Activated CD4-positive, alpha-beta memory T cell treated with anti-CD3 and anti-CD28 coated beads for 36 hours (primary cell): ENCODE results near the gene GLOD5. TPM values are rescaled to one million over a fixed set of nuclear protein-coding genes. Genes with fewer than 3 reads are reported as not detected.

Source experiments
- CTCF ChIA-PET: fragments of 350-600 bp; sonication (Branson Sonifier 250); formaldehyde crosslinking; loops from one replicate; lab custom pipeline; 2021; ENCODE audit warnings: antibody characterized with exemption, inconsistent platforms; lab: Charles Lee
- POLR2A ChIA-PET: fragments of 350-600 bp; sonication (Branson Sonifier 250); formaldehyde crosslinking; loops from one replicate; lab custom pipeline; 2021; ENCODE audit warnings: antibody characterized with exemption; lab: Charles Lee
- DNase-seq: peaks from one replicate; pipeline ENCODE4 v3.0.0-alpha.2; 2020
- H3K27ac Mint-ChIP-seq: one replicate; pipeline ENCODE4 v1.8.0; 2021; ENCODE audit warnings: mixed read lengths
- H3K27me3 Mint-ChIP-seq: one replicate; pipeline ENCODE4 v1.8.0; 2021; ENCODE audit warnings: mixed read lengths
- H3K36me3 Mint-ChIP-seq: one replicate; pipeline ENCODE4 v1.8.0; 2021; ENCODE audit warnings: mixed read lengths
- H3K4me1 Mint-ChIP-seq: one replicate; pipeline ENCODE4 v1.8.0; 2021; ENCODE audit warnings: low read depth, mixed read lengths
- H3K4me3 Mint-ChIP-seq: one replicate; pipeline ENCODE4 v1.8.0; 2021; ENCODE audit warnings: mild to moderate bottlenecking, mixed read lengths
- H3K9me3 Mint-ChIP-seq: one replicate; pipeline ENCODE4 v1.8.0; 2021; ENCODE audit warnings: mixed read lengths
- intact Hi-C: fragments of 100-400 bp; cut with micrococcal nuclease; formaldehyde crosslinking; loops from one replicate; pipeline ENCODE4 v1.15.1; 2023
- total RNA-seq, 2 experiments: library from RNA; stranded (reverse); gene quantifications; one replicate each; pipeline ENCODE4 v1.2.3, GENCODE V29; 2021

GLOD5 gene
- total RNA-seq, 2 experiments from 2014 or later: not detected

DNA sequence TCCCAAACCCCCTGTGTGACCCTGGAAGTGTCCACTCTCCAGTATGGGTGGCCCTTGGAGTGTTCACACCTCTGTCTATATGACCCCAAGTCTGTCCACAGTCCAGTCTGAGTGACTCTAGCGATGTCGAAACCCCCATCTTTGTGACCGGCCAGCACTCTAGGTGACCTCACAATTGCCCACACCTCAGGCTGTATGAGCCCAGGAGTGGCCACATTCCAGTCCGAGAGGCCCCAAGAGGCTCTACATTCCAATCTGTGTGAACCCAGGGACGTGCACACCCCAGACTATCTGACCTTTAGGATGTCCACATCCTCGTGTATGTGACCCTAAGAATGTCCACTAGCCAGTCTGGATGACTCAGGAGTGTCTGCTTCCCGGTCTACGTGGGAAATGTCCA lies 7.3 kb upstream of the GLOD5 start:
- no peak overlapping the region for H3K4me3 Mint-ChIP-seq
- intact Hi-C loops: no loop called here
- H3K36me3 Mint-ChIP-seq: no peaks in the 10 kb centered on the region
- POLR2A ChIA-PET: no interaction called here
- DNase-seq: no peak
- no peak overlapping the region for H3K27ac Mint-ChIP-seq
- H3K27me3 Mint-ChIP-seq: no peaks in the 10 kb centered on the region
- peaks cover 11% of the 10 kb centered on the region for H3K4me1 Mint-ChIP-seq
- no peaks in the 10 kb centered on the region for H3K9me3 Mint-ChIP-seq
- CTCF ChIA-PET: no interaction called here

DNA sequence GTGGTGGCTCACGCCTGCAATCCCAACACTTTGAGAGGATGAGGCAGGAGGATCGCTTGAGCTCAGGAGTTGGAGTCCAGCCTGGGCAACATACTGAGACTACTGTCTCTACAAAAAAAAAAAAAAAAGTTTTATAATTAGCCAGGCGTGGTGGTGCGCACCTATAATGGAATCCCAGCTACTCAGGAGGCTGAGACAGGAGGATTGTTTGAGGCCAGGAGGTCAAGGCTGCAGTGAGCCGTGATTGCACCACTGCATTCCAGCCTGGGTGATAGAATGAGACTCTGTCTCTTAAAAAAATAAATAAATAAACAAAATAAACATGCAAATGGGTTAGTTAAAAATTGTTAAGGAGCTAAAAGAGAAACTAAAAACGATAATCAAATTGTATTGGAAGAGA lies 7.7 kb downstream of the GLOD5 start:
- Mint-ChIP-seq H3K36me3 (no peaks in the 10 kb centered on the region), H3K27me3 (no peaks in the 10 kb centered on the region), H3K4me3 (no peak overlapping the region), H3K4me1 (no peaks in the 10 kb centered on the region), H3K27ac (no peak overlapping the region), H3K9me3 (no peaks in the 10 kb centered on the region)
- no peak for DNase-seq
- ChIA-PET POLR2A (no interaction called here), CTCF (no interaction called here)
- intact Hi-C loops: no loop called here

DNA sequence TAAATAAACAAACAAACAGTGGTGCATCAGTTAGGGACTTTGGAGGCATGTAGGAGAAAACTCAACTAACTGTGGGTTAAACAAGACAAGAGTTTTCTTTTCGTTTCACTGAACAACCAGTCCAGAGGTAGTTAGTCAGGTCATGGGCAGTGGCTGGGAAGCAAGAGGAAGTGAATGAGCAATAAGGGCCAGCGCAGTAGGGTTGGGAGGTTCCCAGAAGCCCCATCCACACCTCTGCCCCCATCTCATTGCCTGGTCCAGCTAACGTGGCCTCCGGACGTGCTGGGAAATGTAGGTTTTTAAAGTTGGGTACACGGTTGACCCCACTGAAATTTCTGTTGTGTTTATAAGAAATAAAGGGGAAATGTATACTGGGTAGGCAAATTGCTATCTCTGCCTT lies 8.7 kb downstream of the GLOD5 start:
- intact Hi-C loops: no loop called here
- POLR2A ChIA-PET: no interaction called here

DNA sequence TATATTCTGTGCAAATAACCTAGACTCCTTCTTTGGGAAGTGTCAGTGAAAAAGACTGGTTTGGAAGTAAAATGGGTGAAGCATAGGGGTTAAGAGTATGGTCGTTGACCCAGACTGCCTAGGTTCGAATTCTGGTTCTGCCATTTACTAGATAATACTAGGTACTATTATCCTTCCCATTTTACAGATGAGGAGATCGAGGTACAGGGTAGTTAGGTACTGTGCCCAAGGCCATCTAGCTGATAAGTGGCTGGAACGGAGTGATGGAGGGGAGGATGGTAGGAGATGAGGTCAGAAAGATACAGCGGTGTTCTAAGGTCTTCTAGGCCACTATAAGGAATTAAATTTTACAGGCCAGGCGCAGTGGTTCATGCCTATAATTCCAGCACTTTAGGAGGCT lies 11.1 kb downstream of the GLOD5 start:
- no peak overlapping the region for H3K4me3 Mint-ChIP-seq
- DNase-seq: no peak
- CTCF ChIA-PET: no interaction called here
- intact Hi-C loops: no loop called here
- no peaks in the 10 kb centered on the region for H3K4me1 Mint-ChIP-seq
- POLR2A ChIA-PET: no interaction called here
- no peaks in the 10 kb centered on the region for H3K27me3 Mint-ChIP-seq
- no peaks in the 10 kb centered on the region for H3K36me3 Mint-ChIP-seq
- no peaks in the 10 kb centered on the region for H3K9me3 Mint-ChIP-seq
- H3K27ac Mint-ChIP-seq: no peak overlapping the region

More for the DNA sequence above, 8.7 kb downstream of the GLOD5 start:
- Mint-ChIP-seq H3K9me3 (no peaks in the 10 kb centered on the region), H3K27ac (no peak overlapping the region), H3K27me3 (no peaks in the 10 kb centered on the region), H3K4me3 (no peak overlapping the region), H3K36me3 (no peaks in the 10 kb centered on the region), H3K4me1 (no peaks in the 10 kb centered on the region)
- CTCF ChIA-PET: no interaction called here
- no peak for DNase-seq

DNA sequence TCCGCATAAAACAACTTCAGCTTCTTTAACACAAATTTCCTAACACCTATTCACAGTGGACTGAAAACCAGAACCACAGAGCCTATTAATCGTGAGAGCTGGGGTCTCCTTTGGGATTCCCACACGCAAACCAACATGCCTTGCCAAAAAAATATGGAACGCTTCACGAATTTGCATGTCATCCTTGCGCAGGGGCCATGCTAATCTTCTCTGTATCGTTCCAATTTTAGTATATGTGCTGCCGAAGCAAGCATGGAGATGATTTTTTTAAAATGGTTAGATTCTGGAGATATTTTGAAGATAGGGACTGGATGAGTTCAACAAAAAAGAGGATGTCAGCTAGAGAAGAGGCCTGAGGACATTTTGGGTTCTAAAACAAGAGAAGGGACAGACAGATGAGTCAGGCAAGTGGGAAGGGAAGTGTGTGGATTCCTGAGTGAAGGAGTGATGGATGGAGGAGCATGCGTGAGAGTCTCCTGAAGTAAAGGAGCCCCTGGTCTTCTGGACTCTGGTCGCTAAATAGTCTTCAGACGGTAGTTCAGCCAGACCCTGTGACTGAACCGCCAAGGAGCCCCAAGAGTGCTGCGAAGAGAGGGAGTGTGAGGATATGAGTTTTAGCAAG lies 15.4 kb downstream of the GLOD5 start:
- CTCF ChIA-PET: no interaction called here
- Mint-ChIP-seq H3K4me1 (no peaks in the 10 kb centered on the region), H3K4me3 (no peak overlapping the region), H3K9me3 (no peaks in the 10 kb centered on the region), H3K27me3 (no peaks in the 10 kb centered on the region), H3K27ac (no peak overlapping the region), H3K36me3 (no peaks in the 10 kb centered on the region)
- DNase-seq: no peak
- intact Hi-C loops: no loop called here
- POLR2A ChIA-PET: no interaction called here

DNA sequence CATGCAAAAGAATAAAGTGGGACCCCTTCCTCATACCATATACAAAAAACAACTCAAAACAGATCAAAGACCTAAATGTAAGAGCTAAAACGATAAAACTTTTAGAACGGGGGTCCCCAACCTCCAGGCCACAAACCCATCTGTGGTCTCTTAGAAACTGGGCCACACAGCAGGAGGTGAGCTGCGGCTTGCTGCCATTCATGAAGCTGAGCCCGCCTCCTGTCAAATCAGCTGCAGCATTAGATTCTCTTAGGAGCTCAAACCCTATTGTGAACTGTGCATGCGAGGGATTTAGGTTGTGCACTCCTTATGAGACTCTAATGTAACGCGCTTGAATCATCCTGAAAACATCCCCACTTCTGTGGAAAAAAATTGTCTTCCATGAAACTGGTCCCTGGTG lies 17.9 kb downstream of the GLOD5 start:
- intact Hi-C loops: no loop called here
- H3K4me3 Mint-ChIP-seq: no peak overlapping the region
- no peaks in the 10 kb centered on the region for H3K9me3 Mint-ChIP-seq
- ChIA-PET POLR2A (no interaction called here), CTCF (no interaction called here)
- DNase-seq: no peak
- H3K27me3 Mint-ChIP-seq: no peaks in the 10 kb centered on the region
- no peaks in the 10 kb centered on the region for H3K4me1 Mint-ChIP-seq
- H3K27ac Mint-ChIP-seq: no peak overlapping the region
- H3K36me3 Mint-ChIP-seq: no peaks in the 10 kb centered on the region

DNA sequence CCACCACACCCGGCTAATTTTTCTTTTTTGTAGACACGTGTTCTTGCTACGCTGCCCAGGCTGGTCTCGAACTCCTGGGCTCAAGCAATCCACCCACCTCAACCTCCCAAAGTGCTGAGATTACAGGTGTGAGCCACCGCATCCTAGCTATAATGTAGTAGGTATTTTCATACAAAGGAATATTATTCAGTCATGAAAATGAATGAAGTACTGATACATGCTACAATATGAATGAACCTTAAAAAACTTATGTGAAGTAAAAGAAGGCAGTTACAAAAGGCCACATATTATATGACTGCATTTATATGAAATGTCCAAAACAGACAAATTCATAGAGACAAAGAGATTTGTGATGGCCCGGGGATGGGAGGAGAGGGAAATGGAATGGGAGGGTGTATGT lies 20.2 kb downstream of the GLOD5 start:
- POLR2A ChIA-PET: no interaction called here

DNA sequence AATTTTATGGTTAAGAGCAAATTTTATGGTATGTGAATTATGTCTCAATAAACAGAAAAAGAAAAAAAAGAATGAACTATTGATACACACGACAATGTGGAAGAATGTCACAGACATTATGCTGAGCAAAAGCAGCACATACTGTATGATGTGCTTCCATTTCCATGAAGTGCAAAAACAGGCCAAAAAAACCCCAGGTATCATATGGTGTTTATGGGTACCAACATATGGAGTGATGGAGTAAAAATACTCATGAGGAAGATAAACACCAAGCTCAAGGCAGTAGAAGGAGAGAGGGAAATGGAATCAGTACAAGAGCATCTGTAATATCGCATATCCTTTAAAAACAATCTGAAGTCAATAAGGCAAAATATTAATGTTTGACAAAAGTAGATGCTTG lies 20.7 kb downstream of the GLOD5 start:
- Mint-ChIP-seq H3K36me3 (no peaks in the 10 kb centered on the region), H3K27me3 (no peaks in the 10 kb centered on the region), H3K4me1 (no peaks in the 10 kb centered on the region), H3K27ac (no peak overlapping the region), H3K4me3 (no peak overlapping the region), H3K9me3 (no peaks in the 10 kb centered on the region)
- POLR2A ChIA-PET: no interaction called here
- no peak for DNase-seq
- CTCF ChIA-PET: no interaction called here
- intact Hi-C loops: no loop called here

More for the DNA sequence above, 20.2 kb downstream of the GLOD5 start:
- no peak overlapping the region for H3K4me3 Mint-ChIP-seq
- intact Hi-C loops: no loop called here
- H3K4me1 Mint-ChIP-seq: no peaks in the 10 kb centered on the region
- no peak for DNase-seq
- CTCF ChIA-PET: no interaction called here
- H3K9me3 Mint-ChIP-seq: no peaks in the 10 kb centered on the region
- no peak overlapping the region for H3K27ac Mint-ChIP-seq
- no peaks in the 10 kb centered on the region for H3K36me3 Mint-ChIP-seq
- H3K27me3 Mint-ChIP-seq: no peaks in the 10 kb centered on the region

DNA sequence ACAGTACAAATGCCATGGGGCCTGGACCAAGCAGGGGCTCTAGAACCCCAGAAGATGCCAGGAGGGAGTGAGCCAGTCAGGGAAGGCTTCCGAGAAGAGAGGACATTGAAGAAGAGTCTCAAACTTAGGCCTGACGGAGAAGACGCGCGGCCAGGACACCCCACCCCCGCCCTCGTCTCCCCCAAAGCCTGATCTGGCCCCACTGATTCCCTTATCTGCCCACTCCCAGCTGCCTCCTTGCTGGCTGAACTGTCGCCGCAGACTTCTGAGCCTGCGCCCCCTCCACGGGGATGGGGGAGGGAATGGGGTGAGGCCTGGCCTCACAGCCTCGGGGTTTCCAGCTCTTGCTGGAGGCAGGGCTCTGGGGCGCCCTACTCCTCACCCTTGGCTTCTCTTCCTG lies 21.2 kb downstream of the GLOD5 start:
- no peaks in the 10 kb centered on the region for H3K36me3 Mint-ChIP-seq
- ChIA-PET CTCF (no interaction called here), POLR2A (no interaction called here)
- H3K27me3 Mint-ChIP-seq: no peaks in the 10 kb centered on the region
- H3K9me3 Mint-ChIP-seq: no peaks in the 10 kb centered on the region
- no peak overlapping the region for H3K27ac Mint-ChIP-seq
- H3K4me1 Mint-ChIP-seq: no peaks in the 10 kb centered on the region
- intact Hi-C loops: no loop called here
- DNase-seq: no peak
- no peak overlapping the region for H3K4me3 Mint-ChIP-seq

DNA sequence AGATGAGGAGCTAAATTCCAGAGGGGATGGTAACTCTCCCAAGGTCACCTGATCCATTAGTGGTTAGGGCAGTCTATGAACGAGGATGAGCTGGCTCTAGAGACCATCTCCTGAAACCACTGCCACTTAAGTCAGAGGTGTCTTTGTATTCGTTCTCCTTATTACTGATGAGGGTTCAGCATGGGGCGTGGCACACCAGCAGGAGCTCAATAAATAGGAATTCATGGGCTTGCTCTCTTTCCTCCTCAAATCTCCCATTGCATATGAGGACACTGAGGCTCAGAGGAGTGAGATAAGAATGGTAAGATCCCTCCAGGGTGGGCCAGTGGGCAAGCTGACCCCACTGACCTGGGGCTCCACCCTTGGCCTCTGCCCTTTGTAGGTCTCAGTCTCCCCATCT lies 23.2 kb downstream of the GLOD5 start:
- no peaks in the 10 kb centered on the region for H3K36me3 Mint-ChIP-seq
- H3K27me3 Mint-ChIP-seq: no peaks in the 10 kb centered on the region
- H3K4me1 Mint-ChIP-seq: peaks cover 7% of the 10 kb centered on the region
- no peak overlapping the region for H3K4me3 Mint-ChIP-seq
- no peak overlapping the region for H3K27ac Mint-ChIP-seq
- ChIA-PET POLR2A (interaction anchor here (0.9 kb wide), 1 partner anchor 172 kb away, joined by 3 read pairs; the partner anchor contains the start of gene OTUD5), CTCF (no interaction called here)
- intact Hi-C loops: no loop called here
- DNase-seq: no peak
- H3K9me3 Mint-ChIP-seq: no peaks in the 10 kb centered on the region

DNA sequence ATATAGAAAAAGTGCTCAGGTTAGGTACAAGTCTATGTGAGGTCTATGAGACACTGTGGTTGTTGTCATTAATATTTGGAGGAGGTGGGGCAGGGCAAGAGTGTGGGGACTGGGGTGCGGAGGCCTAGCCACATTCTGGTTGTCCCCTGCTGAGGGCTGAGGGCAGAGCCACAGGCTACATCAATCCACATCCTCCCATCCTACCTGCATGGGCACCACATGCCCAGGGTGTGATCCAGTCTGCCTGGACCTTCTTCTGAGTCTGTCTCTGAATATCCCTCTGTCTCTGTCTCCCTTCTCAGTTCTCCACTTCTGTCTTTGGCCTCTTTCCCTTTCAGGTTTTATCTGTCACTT lies 23.6 kb downstream of the GLOD5 start:
- no peak for DNase-seq
- H3K4me1 Mint-ChIP-seq: peaks cover 8% of the 10 kb centered on the region
- H3K36me3 Mint-ChIP-seq: no peaks in the 10 kb centered on the region
- CTCF ChIA-PET: no interaction called here
- no peaks in the 10 kb centered on the region for H3K27me3 Mint-ChIP-seq
- no peak overlapping the region for H3K27ac Mint-ChIP-seq
- no peaks in the 10 kb centered on the region for H3K9me3 Mint-ChIP-seq
- H3K4me3 Mint-ChIP-seq: no peak overlapping the region
- POLR2A ChIA-PET: interaction anchor here (0.9 kb wide), 1 partner anchor 172 kb away, joined by 3 read pairs; the partner anchor contains the start of gene OTUD5
- intact Hi-C loops: no loop called here

DNA sequence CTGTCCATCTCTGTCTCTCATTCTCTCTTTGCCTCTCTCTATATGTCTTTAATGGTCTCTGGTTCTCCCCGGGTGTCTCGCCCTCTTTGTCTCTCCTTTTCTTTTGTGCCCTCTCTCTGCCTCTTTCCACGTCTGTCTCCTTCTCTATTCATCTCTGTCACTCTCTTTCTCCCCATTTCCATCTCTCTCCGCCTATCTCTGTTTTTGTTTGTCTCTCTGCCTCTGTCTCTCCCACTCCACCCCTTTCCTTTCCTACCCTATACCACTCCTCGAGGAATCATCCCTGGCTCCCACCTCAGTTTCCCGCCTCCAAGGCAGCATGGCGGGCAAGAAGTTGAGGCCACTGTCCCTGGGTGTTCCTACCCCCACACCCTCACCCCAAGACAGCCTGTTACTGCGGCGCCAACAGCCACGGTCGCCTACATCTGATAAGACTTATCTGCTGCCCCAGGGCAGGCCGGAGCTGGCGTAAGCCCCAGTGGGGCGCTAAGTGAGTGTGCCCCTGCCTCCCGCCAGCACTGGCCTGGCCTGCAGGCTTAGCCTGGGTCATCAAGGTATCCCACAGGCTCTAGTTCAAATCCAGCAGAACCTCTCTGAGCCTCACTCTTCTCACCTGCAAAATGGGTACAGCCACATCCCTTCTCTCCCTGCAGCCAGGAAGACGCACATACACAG lies 24.1 kb downstream of the GLOD5 start:
- no peak for DNase-seq
- Mint-ChIP-seq H3K4me1 (peaks cover 8% of the 10 kb centered on the region), H3K4me3 (no peak overlapping the region), H3K27ac (no peak overlapping the region), H3K9me3 (no peaks in the 10 kb centered on the region), H3K36me3 (no peaks in the 10 kb centered on the region), H3K27me3 (no peaks in the 10 kb centered on the region)
- ChIA-PET CTCF (no interaction called here), POLR2A (no interaction called here)
- intact Hi-C loops: no loop called here

DNA sequence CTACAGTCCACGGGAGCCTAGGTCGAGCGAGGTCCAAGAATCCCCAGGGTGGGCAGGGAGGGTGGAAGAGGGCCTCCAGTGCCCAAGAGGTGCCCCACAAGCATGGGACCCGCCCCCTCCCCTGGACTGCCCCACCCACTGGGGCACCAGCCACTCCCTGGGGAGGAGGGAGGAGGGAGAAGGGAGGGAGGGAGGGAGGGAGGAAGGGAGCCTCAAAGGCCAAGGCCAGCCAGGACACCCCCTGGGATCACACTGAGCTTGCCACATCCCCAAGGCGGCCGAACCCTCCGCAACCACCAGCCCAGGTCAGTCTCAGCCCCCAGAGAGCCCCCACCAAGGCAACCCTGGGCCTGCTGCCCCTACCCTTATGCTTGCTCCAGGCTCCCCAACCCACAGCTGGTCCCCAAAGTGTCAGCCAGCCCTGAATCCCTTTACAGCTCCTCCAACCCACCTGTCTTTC lies 24.8 kb downstream of the GLOD5 start, which contains the start of gene GATA1:
GATA1 (plus strand) TSS at position 250 of the 460 bp plus-strand sequence. CDS start 4,520 bp downstream, outside the sequence.
- Mint-ChIP-seq H3K36me3 (no peaks in the 10 kb centered on the region), H3K4me1 (peaks cover 8% of the 10 kb centered on the region), H3K4me3 (no peak within 1 kb of the TSS), H3K27ac (no peak within 1 kb of the TSS), H3K27me3 (no peaks in the 10 kb centered on the region), H3K9me3 (no peaks in the 10 kb centered on the region)
- intact Hi-C loops: no loop called here
- POLR2A ChIA-PET: no interaction called here
- CTCF ChIA-PET: no interaction called here
- no peak for DNase-seq
